Fibroblast of the aortic adventitia (primary cell): ENCODE measurements around the gene CAMK1D. TPM values are rescaled to one million over a fixed set of nuclear protein-coding genes. Genes with fewer than 3 reads are reported as not detected.
A peak's percentile ranks its signal among the peaks of the same experiment; 100 is the strongest.

Experiments
- DNase-seq: peaks from one replicate; pipeline ENCODE4 v3.0.0-alpha.2; 2010; ENCODE audit warnings: low read depth
- H3K4me3 ChIP-seq: 2 replicates; pipeline ENCODE4 v1.5.1; 2011; ENCODE audit warnings: low read depth, mild to moderate bottlenecking, control low read depth, low read length, moderate library complexity
- CTCF ChIP-seq: IDR thresholded peaks from 2 replicates; pipeline ENCODE4 v1.5.1; 2011; ENCODE audit warnings: mild to moderate bottlenecking, low read length, control low read depth, inconsistent platforms; ENCODE audit not compliant: insufficient read depth
- total RNA-seq: library from RNA; depleted of rRNA; stranded (reverse); fragments of >200 nt; gene quantifications from 2 replicates; pipeline ENCODE4 v1.2.3, GENCODE V29; 2012; ENCODE audit warnings: low replicate concordance

The CAMK1D gene
- total RNA-seq, 1 donor: 9.8 TPM

DNA sequence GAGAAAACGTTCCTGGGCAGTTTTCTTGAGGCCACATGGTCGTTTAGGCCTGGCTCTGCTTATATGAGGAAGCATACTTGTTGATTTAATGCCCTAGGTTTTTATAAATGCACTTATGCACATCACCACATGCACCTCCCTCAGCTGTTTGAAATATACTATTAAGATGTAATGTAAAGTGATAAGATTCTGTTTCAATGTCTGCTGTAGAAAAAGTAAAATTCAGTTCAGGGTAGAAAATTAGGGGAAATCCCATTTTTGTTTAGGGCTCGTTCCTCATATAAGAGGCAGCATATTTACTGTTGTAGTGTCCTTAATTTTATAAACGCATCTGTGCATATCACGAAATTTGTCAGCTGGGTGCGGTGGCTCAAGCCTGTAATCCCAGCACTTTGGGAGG, 7.8 kb upstream of the CAMK1D start:
- TF ChIP-seq CTCF: no peak
- no peak for DNase-seq
- no peak overlapping the region for H3K4me3 ChIP-seq

- TF ChIP-seq CTCF: no peak
- H3K4me3 ChIP-seq: no peak overlapping the region
- DNase-seq: no peak
These were observed 4.8 kb upstream of the CAMK1D start for GRCh38 chr10:12344375-12345110.

- no peak overlapping the region for H3K4me3 ChIP-seq
- no peak for DNase-seq
- no peak for TF ChIP-seq CTCF
These were observed 2.6 kb upstream of the CAMK1D start for GRCh38 chr10:12346707-12347106.

DNA sequence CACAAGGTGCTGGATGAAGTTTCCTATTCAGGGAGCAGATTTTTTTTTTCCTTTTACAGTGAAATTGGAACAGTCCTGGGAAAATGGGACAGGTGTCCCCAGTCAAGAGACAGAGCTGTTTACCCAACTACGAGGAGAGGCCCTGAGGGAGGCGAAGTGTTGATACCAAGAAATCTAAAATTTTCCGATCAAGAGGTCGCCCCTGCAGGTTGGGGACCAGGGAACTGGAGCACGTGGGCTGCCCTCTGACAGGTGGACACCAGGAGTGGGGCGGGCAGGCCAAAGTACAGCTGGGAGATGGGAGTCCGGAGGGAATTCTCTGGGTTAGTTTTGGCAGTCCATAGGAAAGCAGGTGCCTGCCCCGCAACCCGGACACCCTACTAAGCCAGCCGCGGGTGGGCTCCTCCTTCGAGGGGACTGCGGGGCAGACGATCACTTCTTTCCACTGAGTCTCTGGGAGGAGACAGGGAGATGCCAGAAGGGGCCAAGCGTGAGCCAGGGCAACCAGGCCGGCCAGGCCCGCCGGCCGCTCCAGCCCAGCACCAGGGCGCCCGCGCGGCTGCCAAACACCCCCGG, 965 bp upstream of the CAMK1D start:
- peak overlapping the region; percentile 84 for H3K4me3 ChIP-seq
- no peak for TF ChIP-seq CTCF
- DNase-seq: no peak

GRCh38 chr10:12349629-12350166, 351 bp downstream of the CAMK1D start:
- peak overlapping the region; percentile 84 for H3K4me3 ChIP-seq
- no peak for TF ChIP-seq CTCF
- no peak for DNase-seq

- peak; percentile 49 for DNase-seq
- no peak for TF ChIP-seq CTCF
- H3K4me3 ChIP-seq: peak overlapping the region; percentile 84
These were observed 973 bp downstream of the CAMK1D start for GRCh38 chr10:12350167-12350872.
